HG03457 (cell line): ENCODE data around the gene IL1RL2.

Source experiments
- ATAC-seq: cut with Tn5 transposase; IDR thresholded peaks from one replicate; pipeline ENCODE4 v1.9.1; 2021; ENCODE audit warnings: moderate number of reproducible peaks; ENCODE audit not compliant: unreplicated experiment

IL1RL2 gene

GRCh38 chr2:102186791-102187495 is at the start of gene IL1RL2:
IL1RL2 (plus strand) TSS chr2:102187023; CDS start chr2:102187868, 845 bp downstream.
- ATAC-seq: no peak

- no peak for ATAC-seq
These were observed 49.7 kb upstream of the IL1RL2 start for GRCh38 chr2:102137138-102137537.

- ATAC-seq: no peak
These were observed 48.5 kb upstream of the IL1RL2 start for GRCh38 chr2:102138331-102138730.

GRCh38 chr2:102139851-102140250 is 47.0 kb upstream of the IL1RL2 start:
- ATAC-seq: no peak

GRCh38 chr2:102140377-102140776 is 46.4 kb upstream of the IL1RL2 start:
- no peak for ATAC-seq

- no peak for ATAC-seq
These were observed 45.5 kb upstream of the IL1RL2 start for GRCh38 chr2:102141011-102141943.

GRCh38 chr2:102141970-102142828 is 44.6 kb upstream of the IL1RL2 start, which contains the start of gene IL1R1:
IL1R1 (plus strand) TSS chr2:102142746; CDS start chr2:102157725, 14,979 bp downstream.
- no peak for ATAC-seq

GRCh38 chr2:102142829-102143449 is 43.9 kb upstream of the IL1RL2 start:
- ATAC-seq: no peak

- no peak for ATAC-seq
These were observed 43.3 kb upstream of the IL1RL2 start for GRCh38 chr2:102143450-102143985.

GRCh38 chr2:102144128-102144527 is 42.7 kb upstream of the IL1RL2 start:
- no peak for ATAC-seq

GRCh38 chr2:102145107-102145506 is 41.7 kb upstream of the IL1RL2 start:
- ATAC-seq: no peak

- no peak for ATAC-seq
These were observed 40.9 kb upstream of the IL1RL2 start for GRCh38 chr2:102145934-102146333.

GRCh38 chr2:102147935-102148334 is 38.9 kb upstream of the IL1RL2 start:
- no peak for ATAC-seq

GRCh38 chr2:102149243-102149642 is 37.6 kb upstream of the IL1RL2 start:
- ATAC-seq: no peak

GRCh38 chr2:102149644-102150455 is 37.0 kb upstream of the IL1RL2 start:
- no peak for ATAC-seq

- no peak for ATAC-seq
These were observed 32.5 kb upstream of the IL1RL2 start for GRCh38 chr2:102154364-102154763.

GRCh38 chr2:102154946-102155702 is 31.7 kb upstream of the IL1RL2 start:
- ATAC-seq: no peak

GRCh38 chr2:102155703-102156515 is 30.9 kb upstream of the IL1RL2 start:
- no peak for ATAC-seq
